Fibroblast of mammary gland (primary cell): ENCODE measurements around the gene SLC36A1.
"Not testable (repeated sequence)": the region's sequence is repeated elsewhere in the genome, so short reads cannot be mapped to it uniquely, and the experiment has no call there.

ENCODE experiments used
- DNase-seq: peaks from one replicate; pipeline ENCODE4 v3.0.0-alpha.2; 2010; ENCODE audit warnings: low read depth
- H3K4me3 ChIP-seq: 2 replicates; pipeline ENCODE4 v1.5.1; 2011; ENCODE audit warnings: low read depth, mild to moderate bottlenecking, low read length, moderate library complexity; ENCODE audit not compliant: control insufficient read depth
- CTCF ChIP-seq: conservative IDR thresholded peaks from 2 replicates; pipeline ENCODE4 v1.5.1; 2011; ENCODE audit warnings: low read depth, low read length, inconsistent platforms; ENCODE audit not compliant: control insufficient read depth, insufficient read depth

Gene SLC36A1

GRCh38 chr5:151499501-151500035 is 52.2 kb downstream of the SLC36A1 start:
- no peak for DNase-seq
- H3K4me3 ChIP-seq: no peak overlapping the region
- TF ChIP-seq CTCF: no peak

GRCh38 chr5:151504006-151504405 is 56.6 kb downstream of the SLC36A1 start:
- no peak overlapping the region for H3K4me3 ChIP-seq
- no peak for TF ChIP-seq CTCF
- no peak for DNase-seq

GRCh38 chr5:151508308-151508707 is 60.9 kb downstream of the SLC36A1 start:
- not testable (repeated sequence) for H3K4me3 ChIP-seq, DNase-seq

- no peak for DNase-seq
- H3K4me3 ChIP-seq: no peak overlapping the region
- TF ChIP-seq CTCF: no peak
Measured at GRCh38 chr5:151509231-151509630, 61.8 kb downstream of the SLC36A1 start.

GRCh38 chr5:151509836-151510235 is 62.4 kb downstream of the SLC36A1 start:
- TF ChIP-seq CTCF: no peak

GRCh38 chr5:151517122-151517920 is 69.9 kb downstream of the SLC36A1 start:
- no peak for TF ChIP-seq CTCF
- H3K4me3 ChIP-seq: no peak overlapping the region
- DNase-seq: no peak

More at GRCh38 chr5:151509836-151510235, 62.4 kb downstream of the SLC36A1 start:
- H3K4me3 ChIP-seq: no peak overlapping the region
- DNase-seq: no peak

GRCh38 chr5:151520294-151520693 is 72.9 kb downstream of the SLC36A1 start:
- no peak for TF ChIP-seq CTCF
- no peak for DNase-seq
- no peak overlapping the region for H3K4me3 ChIP-seq
